HCT116 (cell line): ENCODE data around the gene RAD50. TPM values are rescaled to one million over a fixed set of nuclear protein-coding genes. Genes with fewer than 3 reads are reported as not detected.

Experiments used
- ATAC-seq: fragments of 200-7000 bp; cut with Tn5 transposase; 2 replicates; pipeline ENCODE4 v1.9.1; 2020; ENCODE audit warnings: mild to moderate bottlenecking, moderate library complexity
- BruUV-seq: library from RNA; stranded (reverse); fragments of 400-500 nt; replicated peaks from 2 replicates; lab custom pipeline; 2021; lab: Mats Ljungman, UMichigan
- CTCF ChIA-PET: fragments of 300-600 bp; sonication (Branson Sonifier 250); formaldehyde crosslinking; loops from one replicate; lab custom pipeline; 2021; ENCODE audit warnings: antibody characterized with exemption; lab: Charles Lee
- POLR2A ChIA-PET: fragments of 300-600, 350-600 bp; sonication (Branson Sonifier 250); formaldehyde crosslinking; loops from one replicate; lab custom pipeline; 2021; ENCODE audit warnings: antibody characterized with exemption; lab: Charles Lee
- RAD21 ChIA-PET, 2 experiments: fragments of 300-600 bp; sonication (Branson Sonifier 250); formaldehyde crosslinking; loops; one replicate each; lab custom pipeline; 2023; ENCODE audit warnings: low total read pairs in 2 of 2; ENCODE audit not compliant: uncharacterized antibody in 2 of 2, unreplicated experiment in 2 of 2, low non-redundant PET in 1 of 2; lab: Charles Lee
- DNase-seq: peaks from one replicate; pipeline ENCODE4 v3.0.0-alpha.2; 2010; ENCODE audit warnings: low read depth, low spot score
- H2AFZ ChIP-seq: fragments of 200-600 bp; shearing (Covaris generic), sonication (generic); 2 replicates; pipeline ENCODE4 v1.6.1; 2017; ENCODE audit warnings: low read depth, mixed run types, mixed read lengths, antibody characterized with exemption, low read length; ENCODE audit not compliant: poor library complexity, severe bottlenecking
- H3K27ac ChIP-seq: 2 replicates; pipeline ENCODE4 v1.5.1; 2012; ENCODE audit warnings: low read depth, low read length
- H3K27me3 ChIP-seq: fragments of 200-600 bp; sonication (generic); 2 replicates; pipeline ENCODE4 v1.6.1; 2016; ENCODE audit warnings: mixed run types, low read length, mixed read lengths; ENCODE audit not compliant: insufficient read depth
- H3K36me3 ChIP-seq, 2 experiments: fragments of 200-500 bp in 1 of 2; fragments of 200-600 bp in 1 of 2; sonication (Bioruptor generic) in 1 of 2; sonication (generic) in 1 of 2; 2 replicates each; pipeline versions ENCODE4 v1.5.1 to v1.6.1; 2014 to 2016; ENCODE audit warnings: low read length in 2 of 2, inconsistent platforms in 1 of 2, mixed read lengths in 1 of 2, mixed run types in 1 of 2; ENCODE audit not compliant: insufficient read depth in 2 of 2, control insufficient read depth in 1 of 2
- H3K4me1 ChIP-seq, 2 experiments: fragments of 200-600 bp in 1 of 2; sonication (generic) in 1 of 2; 2 replicates each; pipeline versions ENCODE4 v1.5.1 to v1.6.1; 2012 to 2017; ENCODE audit warnings: low read length in 2 of 2, inconsistent platforms in 1 of 2, mild to moderate bottlenecking in 1 of 2, mixed read lengths in 1 of 2, mixed run types in 1 of 2, moderate library complexity in 1 of 2; ENCODE audit not compliant: insufficient read depth in 2 of 2, control insufficient read depth in 1 of 2
- H3K4me2 ChIP-seq: fragments of 200-600 bp; sonication (generic); 2 replicates; pipeline ENCODE4 v1.6.1; 2017; ENCODE audit warnings: mixed run types, low read length, mixed read lengths
- H3K4me3 ChIP-seq, 2 experiments: fragments of 200-600 bp in 1 of 2; sonication (generic) in 1 of 2; replicated peaks in 1 of 2; 2 replicates each; pipeline ENCODE4 v1.5.1; 2011 to 2016; ENCODE audit warnings: low read length in 2 of 2, control low read depth in 1 of 2, low read depth in 1 of 2, mild to moderate bottlenecking in 1 of 2, mixed read lengths in 1 of 2, mixed run types in 1 of 2
- H3K79me2 ChIP-seq: fragments of 200-600 bp; sonication (generic); 2 replicates; pipeline ENCODE4 v1.6.1; 2017; ENCODE audit warnings: mild to moderate bottlenecking, mixed run types, low read length, moderate library complexity, mixed read lengths; ENCODE audit not compliant: insufficient read depth
- H3K9ac ChIP-seq: fragments of 200-600 bp; sonication (generic); 2 replicates; pipeline ENCODE4 v1.6.1; 2016; ENCODE audit warnings: low read length, mixed read lengths
- H3K9me2 ChIP-seq: fragments of 200-600 bp; sonication (generic), shearing (Covaris generic); 2 replicates; pipeline ENCODE4 v1.6.1; 2017; ENCODE audit warnings: mixed run types, mild to moderate bottlenecking, moderate library complexity; ENCODE audit not compliant: insufficient read depth
- H3K9me3 ChIP-seq, 2 experiments: fragments of 200-500 bp in 1 of 2; fragments of 200-600 bp in 1 of 2; sonication (Bioruptor generic) in 1 of 2; sonication (generic) in 1 of 2; 2 replicates each; pipeline ENCODE4 v1.6.1; 2014 to 2017; ENCODE audit warnings: low read length in 2 of 2, mixed read lengths in 2 of 2, inconsistent platforms in 1 of 2, low read depth in 1 of 2, mild to moderate bottlenecking in 1 of 2, mixed run types in 1 of 2, moderate library complexity in 1 of 2; ENCODE audit not compliant: control insufficient read depth in 1 of 2, insufficient read depth in 1 of 2
- H4K20me1 ChIP-seq: fragments of 200-600 bp; sonication (generic), shearing (Covaris generic); 2 replicates; pipeline ENCODE4 v1.6.1; 2017; ENCODE audit warnings: mixed run types, mild to moderate bottlenecking, moderate library complexity; ENCODE audit not compliant: insufficient read depth
- CBX3 ChIP-seq: IDR thresholded peaks from 2 replicates; pipeline ENCODE4 v1.6.1; 2012; ENCODE audit warnings: low read depth
- CEBPB ChIP-seq: IDR thresholded peaks from 2 replicates; pipeline ENCODE4 v1.6.1; 2012; ENCODE audit warnings: low read depth
- EGR1 ChIP-seq: IDR thresholded peaks from 2 replicates; pipeline ENCODE4 v1.6.1; 2012; ENCODE audit warnings: low read depth
- ELF1 ChIP-seq: IDR thresholded peaks from 2 replicates; pipeline ENCODE4 v1.6.1; 2012; ENCODE audit warnings: low read depth, borderline replicate concordance
- EZH2 ChIP-seq: fragments of 200-600 bp; sonication (generic); IDR thresholded peaks from 2 replicates; pipeline ENCODE4 v1.6.1; 2017; ENCODE audit warnings: antibody characterized with exemption, mixed run types
- EZH2phosphoT487 ChIP-seq: fragments of 200-600 bp; IDR thresholded peaks from 2 replicates; pipeline ENCODE4 v1.6.1; 2018; ENCODE audit warnings: antibody characterized with exemption, borderline replicate concordance
- FOSL1 ChIP-seq: IDR thresholded peaks from 2 replicates; pipeline ENCODE4 v1.6.1; 2012; ENCODE audit warnings: low read depth
- JUND ChIP-seq: IDR thresholded peaks from 2 replicates; pipeline ENCODE4 v1.6.1; 2012
- POLR2A ChIP-seq: IDR thresholded peaks from 2 replicates; pipeline ENCODE4 v1.7.0; 2011; ENCODE audit warnings: borderline replicate concordance; ENCODE audit not compliant: insufficient read depth, insufficient read length; ENCODE audit errors: extremely low read depth
- RAD21 ChIP-seq: IDR thresholded peaks from 2 replicates; pipeline ENCODE4 v1.6.1; 2012; ENCODE audit warnings: low read depth, mild to moderate bottlenecking
- SRF ChIP-seq: IDR thresholded peaks from 2 replicates; pipeline ENCODE4 v1.6.1; 2012; ENCODE audit warnings: low read depth
- TCF7L2 ChIP-seq: IDR thresholded peaks from 2 replicates; pipeline ENCODE4 v1.7.0; 2011; ENCODE audit warnings: borderline replicate concordance, inconsistent platforms; ENCODE audit not compliant: insufficient read depth, insufficient read length; ENCODE audit errors: extremely low read depth
- YY1 ChIP-seq: IDR thresholded peaks from 2 replicates; pipeline ENCODE4 v1.6.1; 2011; ENCODE audit warnings: low read length, low read depth, moderate library complexity, mild to moderate bottlenecking; ENCODE audit not compliant: insufficient replicate concordance; ENCODE audit errors: extremely low read depth
- ZFX ChIP-seq: fragments of 450-650 bp; IDR thresholded peaks from 2 replicates; pipeline ENCODE4 v1.6.1; 2017
- ZNF274 ChIP-seq: fragments of 200-500 bp; sonication (Bioruptor generic); IDR thresholded peaks from 2 replicates; pipeline ENCODE4 v1.6.1; 2014; ENCODE audit warnings: mild to moderate bottlenecking, low read depth, low read length, inconsistent platforms
- intact Hi-C: fragments of 100-400 bp; cut with micrococcal nuclease; formaldehyde crosslinking; loops from 2 replicates; pipeline ENCODE4 v1.10.0; 2022
- total RNA-seq: library from RNA; stranded (reverse); gene quantifications from one replicate; pipeline ENCODE4 v1.2.1, GENCODE V29; 2021; ENCODE audit not compliant: unreplicated experiment
- TF ChIP-seq, protein P1 (sequence below), 3 experiments: fragments of 200-600 bp in 1 of 3; sonication (generic) in 1 of 3; IDR thresholded peaks in 2 of 3; conservative IDR thresholded peaks in 1 of 3; 2 replicates each; pipeline ENCODE4 v1.5.1; 2012 to 2017; ENCODE audit warnings: low read depth in 2 of 3, low read length in 2 of 3, antibody characterized with exemption in 1 of 3, borderline replicate concordance in 1 of 3, control low read depth in 1 of 3, mild to moderate bottlenecking in 1 of 3, mixed read lengths in 1 of 3, mixed run types in 1 of 3, moderate library complexity in 1 of 3; ENCODE audit not compliant: insufficient read depth in 1 of 3

The RAD50 gene
- total RNA-seq, 1 experiment from 2014 or later: 43.6 TPM

DNA sequence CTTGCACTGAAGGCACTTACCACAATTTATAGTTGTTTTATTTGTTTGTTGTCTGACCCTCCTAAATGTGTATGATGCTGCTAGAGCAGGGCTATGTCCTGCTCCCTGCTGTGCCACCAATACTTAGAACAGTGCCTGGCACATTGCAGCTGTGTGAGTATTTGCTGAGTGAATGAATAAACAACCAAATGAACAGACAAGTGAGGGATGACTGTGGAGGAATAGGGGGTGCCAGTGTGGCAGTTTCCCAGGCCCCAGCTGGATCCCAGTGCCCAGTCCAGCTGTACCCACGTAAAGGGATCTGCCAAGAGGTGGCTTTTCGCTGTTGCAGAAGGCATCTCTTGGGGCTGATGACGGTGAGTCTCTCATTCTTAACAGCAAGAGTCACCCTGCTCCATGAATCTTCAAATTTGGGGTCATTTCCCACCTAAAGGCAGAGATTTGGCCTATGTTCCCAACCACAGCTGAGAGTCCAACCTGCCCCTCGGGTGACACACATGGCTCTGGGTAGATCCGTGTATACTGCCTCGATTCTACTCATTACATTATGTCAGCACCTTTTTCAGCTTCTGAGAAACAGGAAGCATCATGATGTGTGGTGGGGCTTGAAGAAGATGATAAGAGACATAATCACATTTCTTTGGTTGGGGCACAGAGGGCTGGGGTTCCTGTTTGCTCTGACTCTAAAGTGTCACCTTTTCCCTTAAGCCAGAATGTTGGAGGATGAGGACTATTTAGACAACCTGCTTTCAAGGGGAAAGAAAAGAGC, 27.7 kb upstream of the RAD50 start:
- ChIA-PET CTCF (interaction anchor here (1.4 kb wide), 1 partner anchor 291 kb away, joined by 3 read pairs; no protein-coding TSS in a partner anchor), POLR2A (no interaction called here), RAD21 (no interaction called here)
- no peaks in the 10 kb centered on the region for H3K79me2 ChIP-seq
- no peak overlapping the region for H3K27ac ChIP-seq
- ATAC-seq (no peak), DNase-seq (no peak)
- no peaks in the 10 kb centered on the region for H4K20me1 ChIP-seq
- H3K27me3 ChIP-seq: peaks cover 13% of the 10 kb centered on the region; the same call in 1 of the 2 replicates
- no peaks in the 10 kb centered on the region for H3K9me2 ChIP-seq
- no peak overlapping the region for H2AFZ ChIP-seq
- TF ChIP-seq POLR2A (no peak), EZH2phosphoT487 (no peak), EZH2 (no peak), ZFX (no peak), EGR1 (no peak), ZNF274 (no peak), ELF1 (no peak), JUND (no peak), FOSL1 (no peak), YY1 (no peak), CBX3 (no peak), CEBPB (no peak), SRF (no peak), TCF7L2 (no peak), RAD21 (no peak)
- TF ChIP-seq, protein P1, sequence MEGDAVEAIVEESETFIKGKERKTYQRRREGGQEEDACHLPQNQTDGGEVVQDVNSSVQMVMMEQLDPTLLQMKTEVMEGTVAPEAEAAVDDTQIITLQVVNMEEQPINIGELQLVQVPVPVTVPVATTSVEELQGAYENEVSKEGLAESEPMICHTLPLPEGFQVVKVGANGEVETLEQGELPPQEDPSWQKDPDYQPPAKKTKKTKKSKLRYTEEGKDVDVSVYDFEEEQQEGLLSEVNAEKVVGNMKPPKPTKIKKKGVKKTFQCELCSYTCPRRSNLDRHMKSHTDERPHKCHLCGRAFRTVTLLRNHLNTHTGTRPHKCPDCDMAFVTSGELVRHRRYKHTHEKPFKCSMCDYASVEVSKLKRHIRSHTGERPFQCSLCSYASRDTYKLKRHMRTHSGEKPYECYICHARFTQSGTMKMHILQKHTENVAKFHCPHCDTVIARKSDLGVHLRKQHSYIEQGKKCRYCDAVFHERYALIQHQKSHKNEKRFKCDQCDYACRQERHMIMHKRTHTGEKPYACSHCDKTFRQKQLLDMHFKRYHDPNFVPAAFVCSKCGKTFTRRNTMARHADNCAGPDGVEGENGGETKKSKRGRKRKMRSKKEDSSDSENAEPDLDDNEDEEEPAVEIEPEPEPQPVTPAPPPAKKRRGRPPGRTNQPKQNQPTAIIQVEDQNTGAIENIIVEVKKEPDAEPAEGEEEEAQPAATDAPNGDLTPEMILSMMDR (IDR thresholded peaks at IDR 0.05 in 2 of 3, conservative IDR thresholded peaks at IDR 0.05 in 1 of 3; ENCODE audit: borderline replicate concordance in 1 of 3, insufficient read depth in 1 of 3, low read depth in 2 of 3, low read length in 2 of 3): no peak
- no TSS peak for BruUV-seq
- no peak overlapping the region for H3K9ac ChIP-seq
- peaks cover 0 to 9% of the 10 kb centered on the region in 2 experiments; a peak in 1 of 4 replicates for H3K4me1 ChIP-seq
- no peak overlapping the region for H3K4me3 ChIP-seq
- H3K36me3 ChIP-seq: no peaks in the 10 kb centered on the region
- no peak overlapping the region for H3K4me2 ChIP-seq
- no peaks in the 10 kb centered on the region for H3K9me3 ChIP-seq
- intact Hi-C loops: loop anchor here (10.0 kb wide), 2 partner anchors 146 to 186 kb away; partner anchors contain the start of gene IL4
